Breast epithelium (tissue), 4 donors: Measurements from ENCODE around the gene SLC43A1. TPM values are rescaled to one million over a fixed set of nuclear protein-coding genes. Genes with fewer than 3 reads are reported as not detected.
"Not testable (repeated sequence)": the region's sequence is repeated elsewhere in the genome, so short reads cannot be mapped to it uniquely, and the experiment has no call there.

Experiments used
- DNase-seq, 2 donors: peaks; one replicate each; pipeline ENCODE4 v3.0.0-alpha.2; 2019; ENCODE audit warnings: low spot score in 2 of 2
- H3K27ac ChIP-seq, 2 donors: fragments of 200-600 bp; sonication (generic) in 1 of 2; one replicate each; pipeline ENCODE4 v1.5.1; 2016 to 2019; ENCODE audit warnings: mild to moderate bottlenecking in 1 of 2
- H3K27me3 ChIP-seq, 2 donors: fragments of 200-600 bp; sonication (generic) in 1 of 2; one replicate each; pipeline versions ENCODE4 v1.5.1 to v1.6.0; 2017 to 2019; ENCODE audit warnings: control low read depth in 1 of 2, mild to moderate bottlenecking in 1 of 2
- H3K36me3 ChIP-seq: fragments of 200-600 bp; one replicate; pipeline ENCODE4 v1.5.1; 2019
- H3K4me1 ChIP-seq, 2 donors: fragments of 200-600 bp; sonication (generic); one replicate each; pipeline ENCODE4 v1.5.1; 2016 to 2019; ENCODE audit warnings: control low read depth in 1 of 2
- H3K4me3 ChIP-seq, 3 donors: fragments of 200-600 bp; sonication (generic); 1 replicate in 2 of 3; 2 replicates in 1 of 3; pipeline ENCODE4 v1.5.1; 2016 to 2019; ENCODE audit warnings: mild to moderate bottlenecking in 3 of 3, moderate library complexity in 2 of 3
- H3K9me3 ChIP-seq, 2 donors: fragments of 200-600 bp; sonication (generic) in 1 of 2; one replicate each; pipeline ENCODE4 v1.5.1; 2016 to 2019; ENCODE audit warnings: control low read depth in 1 of 2
- POLR2A ChIP-seq: fragments of 450-650 bp; IDR thresholded peaks from one replicate; pipeline ENCODE4 v1.6.1; 2016; ENCODE audit warnings: antibody characterized with exemption, mild to moderate bottlenecking, moderate library complexity
- POLR2AphosphoS5 ChIP-seq, 3 donors: sonication (generic); formaldehyde crosslinking; IDR thresholded peaks; one replicate each; pipeline ENCODE4 v1.6.1; 2017; ENCODE audit warnings: antibody characterized with exemption in 3 of 3
- intact Hi-C: fragments of 100-400 bp; cut with DNase I; formaldehyde crosslinking; loops from one replicate; pipeline ENCODE4 v1.15.1; 2023; ENCODE audit warnings: low total_unique reads
- total RNA-seq, 3 donors: library from RNA; depleted of rRNA; stranded (reverse); fragments of >200 nt; gene quantifications; one replicate each; pipeline ENCODE4 v1.1.0, GENCODE V29; 2016
- TF ChIP-seq, protein P1 (sequence below), 3 donors: fragments of 450-650 bp; IDR thresholded peaks; one replicate each; pipeline ENCODE4 v1.5.1; 2016 to 2017; ENCODE audit warnings: antibody characterized with exemption in 3 of 3, mild to moderate bottlenecking in 3 of 3, moderate library complexity in 3 of 3

SLC43A1 gene
- total RNA-seq, 3 donors from 2014 or later = 12.0 to 23.4 (median 13.4) TPM

DNA sequence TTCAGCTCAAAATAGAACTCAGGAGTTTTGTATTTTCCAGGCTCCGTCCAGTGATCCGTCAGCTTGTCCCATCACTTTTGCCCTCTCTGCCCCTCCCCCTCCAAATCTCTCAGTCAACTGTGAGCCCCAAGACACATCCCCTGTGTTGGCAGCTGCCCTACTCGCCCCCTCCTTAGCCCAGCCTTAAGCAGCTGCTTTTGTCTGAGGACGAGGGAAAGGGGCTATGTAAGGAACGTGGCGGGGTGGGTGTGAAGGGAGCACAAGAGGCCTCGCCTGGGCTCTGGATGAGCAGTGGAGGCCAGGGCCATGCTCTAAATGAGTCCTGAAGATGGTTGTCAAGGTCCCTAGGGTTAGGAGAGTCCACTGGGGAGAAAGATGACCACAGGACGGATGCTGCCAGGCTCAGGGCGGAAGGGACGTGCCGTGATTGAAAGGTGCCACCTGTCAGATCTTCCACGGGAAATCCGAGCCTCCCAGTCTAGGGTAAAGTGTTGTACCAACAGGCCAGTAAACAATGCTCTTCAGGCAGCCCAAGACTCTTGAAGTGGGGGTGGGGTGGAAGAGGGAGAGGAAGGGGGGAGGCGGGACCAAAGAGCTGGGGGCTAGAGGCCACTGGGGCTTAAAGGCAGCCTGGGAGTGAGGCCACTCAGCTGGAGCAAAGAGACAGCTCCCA lies 21.6 kb upstream of the SLC43A1 start, which contains the start of gene SMTNL1:
Gene SMTNL1, plus strand, starts transcription at position 649 of the 673 bp plus-strand sequence. CDS start 5,048 bp downstream, outside the sequence.
- no peaks in the 10 kb centered on the region for H3K9me3 ChIP-seq
- no peak for DNase-seq
- TF ChIP-seq POLR2A (no peak), POLR2AphosphoS5 (IDR thresholded peaks at IDR 0.05) (no peak)
- TF ChIP-seq, protein P1, sequence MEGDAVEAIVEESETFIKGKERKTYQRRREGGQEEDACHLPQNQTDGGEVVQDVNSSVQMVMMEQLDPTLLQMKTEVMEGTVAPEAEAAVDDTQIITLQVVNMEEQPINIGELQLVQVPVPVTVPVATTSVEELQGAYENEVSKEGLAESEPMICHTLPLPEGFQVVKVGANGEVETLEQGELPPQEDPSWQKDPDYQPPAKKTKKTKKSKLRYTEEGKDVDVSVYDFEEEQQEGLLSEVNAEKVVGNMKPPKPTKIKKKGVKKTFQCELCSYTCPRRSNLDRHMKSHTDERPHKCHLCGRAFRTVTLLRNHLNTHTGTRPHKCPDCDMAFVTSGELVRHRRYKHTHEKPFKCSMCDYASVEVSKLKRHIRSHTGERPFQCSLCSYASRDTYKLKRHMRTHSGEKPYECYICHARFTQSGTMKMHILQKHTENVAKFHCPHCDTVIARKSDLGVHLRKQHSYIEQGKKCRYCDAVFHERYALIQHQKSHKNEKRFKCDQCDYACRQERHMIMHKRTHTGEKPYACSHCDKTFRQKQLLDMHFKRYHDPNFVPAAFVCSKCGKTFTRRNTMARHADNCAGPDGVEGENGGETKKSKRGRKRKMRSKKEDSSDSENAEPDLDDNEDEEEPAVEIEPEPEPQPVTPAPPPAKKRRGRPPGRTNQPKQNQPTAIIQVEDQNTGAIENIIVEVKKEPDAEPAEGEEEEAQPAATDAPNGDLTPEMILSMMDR (IDR thresholded peaks at IDR 0.05) = no peak
- no peaks in the 10 kb centered on the region for H3K36me3 ChIP-seq
- H3K4me3 ChIP-seq = no peak within 1 kb of the TSS
- intact Hi-C loops = loop anchor here (5.0 kb wide), 1 partner anchor 620 kb away; no protein-coding TSS in a partner anchor
- H3K27me3 ChIP-seq = no peaks in the 10 kb centered on the region
- no peak within 1 kb of the TSS for H3K27ac ChIP-seq
- H3K4me1 ChIP-seq = no peaks in the 10 kb centered on the region

DNA sequence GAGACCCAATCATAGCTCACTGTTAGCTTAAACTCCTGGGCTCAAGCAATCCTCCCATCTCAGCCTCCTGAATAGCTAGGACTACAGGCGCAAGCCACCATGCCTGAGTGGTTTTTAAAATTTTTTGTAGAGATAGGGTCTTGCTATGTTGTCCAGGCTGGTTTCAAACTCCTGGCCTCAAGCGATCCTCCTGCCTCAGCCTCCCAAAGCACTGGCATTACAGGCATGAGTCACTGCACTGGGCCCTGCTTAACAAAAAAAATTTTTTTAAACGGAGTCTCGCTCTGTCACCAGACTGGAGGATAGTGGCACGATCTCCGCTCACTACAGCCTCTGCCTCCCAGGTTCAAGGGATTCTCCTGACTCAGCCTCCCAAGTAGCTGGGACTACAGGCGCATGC lies 18.9 kb upstream of the SLC43A1 start:
- H3K9me3 ChIP-seq, H3K36me3 ChIP-seq, H3K27me3 ChIP-seq, DNase-seq, intact Hi-C loops, H3K27ac ChIP-seq, H3K4me3 ChIP-seq, H3K4me1 ChIP-seq: not testable (repeated sequence)

DNA sequence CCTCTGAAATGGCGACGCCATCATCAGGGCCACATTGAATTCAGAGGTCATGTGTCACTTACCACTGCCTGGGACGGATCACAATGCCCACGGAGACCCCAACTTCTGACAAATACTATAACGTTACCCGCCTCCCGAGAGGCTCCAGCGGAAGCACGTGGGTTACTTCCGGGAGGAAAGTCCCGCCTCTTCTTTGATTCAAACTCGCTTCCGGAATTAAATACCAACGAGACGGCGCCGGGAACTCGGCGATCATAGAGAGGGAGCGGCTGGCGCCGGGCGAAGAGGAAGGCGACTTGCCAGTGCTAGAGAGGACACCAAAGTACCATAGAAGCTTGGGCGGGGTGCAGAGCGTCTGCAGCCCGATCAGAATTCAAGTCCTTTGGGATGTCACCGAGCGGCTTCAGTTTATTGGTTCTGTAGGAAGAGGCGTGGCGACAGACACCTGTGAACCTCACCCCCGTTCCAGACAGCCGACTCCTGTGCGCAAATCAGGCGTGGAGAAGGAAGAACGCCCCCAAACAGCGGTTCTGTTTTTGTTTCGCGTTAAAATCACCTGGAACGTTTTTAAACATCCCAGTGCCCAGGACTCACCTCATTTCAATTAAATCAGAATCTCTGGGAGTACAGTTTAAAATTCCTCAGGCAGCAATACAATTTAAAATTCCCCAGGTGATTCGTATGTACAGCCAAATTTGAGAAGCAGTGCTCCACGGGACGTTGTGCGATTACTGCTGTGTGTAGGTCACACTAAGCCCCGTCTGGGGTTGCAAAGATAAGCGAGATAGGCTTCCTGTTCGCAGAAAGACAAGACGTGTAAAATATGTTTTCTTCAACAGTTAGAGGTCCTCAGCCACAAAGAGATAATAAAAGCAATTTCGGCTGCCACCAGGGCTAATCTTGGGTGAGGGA lies 15.3 kb upstream of the SLC43A1 start, which contains the start of gene TIMM10:
Gene TIMM10, minus strand, starts transcription at position 159 of the 912 bp plus-strand sequence. CDS start 565 bp downstream, outside the sequence.
- Histone ChIP-seq H3K4me3 (peak within 1 kb of the TSS; percentile 60 to 79 (median 76)), H3K27ac (peak within 1 kb of the TSS; percentile 83), H3K9me3 (no peaks in the 10 kb centered on the region), H3K36me3 (no peaks in the 10 kb centered on the region), H3K27me3 (no peaks in the 10 kb centered on the region), H3K4me1 (peaks cover 0 to 5% of the 10 kb centered on the region in 2 donors)
- peak; percentile 96 to 97 for DNase-seq
- intact Hi-C loops = no loop called here
- TF ChIP-seq POLR2AphosphoS5 (IDR thresholded peaks at IDR 0.05) = peak in 2 of 3 donors; percentile 39 to 67
- TF ChIP-seq POLR2A = no peak
- TF ChIP-seq, protein P1 (IDR thresholded peaks at IDR 0.05) = no peak

DNA sequence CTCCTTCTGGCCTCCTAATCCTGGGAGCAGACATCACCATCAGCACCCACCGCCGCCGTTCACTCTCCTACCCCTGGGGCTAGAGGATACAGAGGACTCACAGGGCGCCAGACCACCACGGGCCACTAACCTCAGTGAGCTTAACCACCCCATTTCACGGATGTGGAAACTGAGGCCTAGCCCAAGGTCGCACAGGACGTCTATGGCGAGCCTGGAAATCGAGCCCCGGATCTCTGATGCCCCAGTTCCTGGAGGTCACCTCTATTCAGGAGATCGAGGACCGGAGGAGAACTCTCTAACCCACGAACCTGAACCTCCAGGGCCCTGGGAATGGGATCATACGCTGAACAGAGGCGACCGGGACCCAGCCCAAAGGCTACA lies 14.7 kb upstream of the SLC43A1 start:
- Histone ChIP-seq H3K27me3 (no peaks in the 10 kb centered on the region), H3K4me1 (peaks cover 0 to 5% of the 10 kb centered on the region in 2 donors), H3K9me3 (no peaks in the 10 kb centered on the region), H3K27ac (peak overlapping the region; percentile 67 to 83), H3K36me3 (no peaks in the 10 kb centered on the region), H3K4me3 (peak overlapping the region; percentile 60 to 79 (median 76))
- no peak for TF ChIP-seq POLR2AphosphoS5 (IDR thresholded peaks at IDR 0.05)
- TF ChIP-seq, protein P1 (IDR thresholded peaks at IDR 0.05) = no peak
- TF ChIP-seq POLR2A = no peak
- no peak for DNase-seq
- intact Hi-C loops = no loop called here

DNA sequence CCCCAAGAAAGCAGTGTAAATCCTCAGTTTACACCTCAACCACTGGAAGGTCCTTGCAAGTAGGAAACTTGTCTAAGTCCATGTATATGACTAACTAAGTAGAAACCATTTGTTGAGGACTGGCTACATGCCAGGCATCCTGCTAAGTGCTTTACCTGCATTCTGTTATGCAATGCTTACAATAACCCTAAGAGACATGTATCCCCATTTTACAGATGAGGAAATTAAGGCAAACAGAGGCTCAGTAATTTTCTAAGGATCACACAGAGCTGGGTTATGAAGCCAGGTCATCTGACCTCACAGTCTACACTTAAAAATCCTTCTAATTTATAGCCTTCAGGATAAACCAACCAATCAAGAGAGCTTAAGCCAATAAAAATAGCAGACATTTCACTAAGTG lies 13.5 kb upstream of the SLC43A1 start:
- no peaks in the 10 kb centered on the region for H3K9me3 ChIP-seq
- H3K27me3 ChIP-seq = no peaks in the 10 kb centered on the region
- H3K4me1 ChIP-seq = peaks cover 0 to 5% of the 10 kb centered on the region in 2 donors
- H3K27ac ChIP-seq = no peak overlapping the region
- H3K36me3 ChIP-seq = no peaks in the 10 kb centered on the region
- H3K4me3 ChIP-seq = no peak overlapping the region
- DNase-seq = no peak
- intact Hi-C loops = loop anchor here (5.0 kb wide), 1 partner anchor 72 kb away; no protein-coding TSS in a partner anchor
- no peak for TF ChIP-seq POLR2AphosphoS5 (IDR thresholded peaks at IDR 0.05)
- TF ChIP-seq, protein P1 (IDR thresholded peaks at IDR 0.05) = no peak
- TF ChIP-seq POLR2A = no peak
